VCaP (cell line): Measurements from ENCODE around the gene EEF1E1.
"Not testable (repeated sequence)": the region's sequence is repeated elsewhere in the genome, so short reads cannot be mapped to it uniquely, and the experiment has no call there.

Source experiments
- H3K27ac ChIP-seq: fragments of 450-650 bp; 2 replicates; pipeline ENCODE4 v1.5.1; 2017
- CTCF ChIP-seq: fragments of 450-650 bp; conservative IDR thresholded peaks from 2 replicates; pipeline ENCODE4 v1.5.1; 2017; ENCODE audit warnings: mild to moderate bottlenecking, moderate library complexity

Gene EEF1E1

GRCh38 chr6:8061736-8062135 lies 40.6 kb downstream of the EEF1E1 start:
- TF ChIP-seq CTCF: no peak

GRCh38 chr6:8060346-8060745 lies 42.0 kb downstream of the EEF1E1 start:
- H3K27ac ChIP-seq: no peak overlapping the region
- no peak for TF ChIP-seq CTCF

More at GRCh38 chr6:8061736-8062135, 40.6 kb downstream of the EEF1E1 start:
- H3K27ac ChIP-seq: no peak overlapping the region

- H3K27ac ChIP-seq: no peak overlapping the region
- 0 out of 2 replicates have a peak, but pooled peaks have one; percentile 18 for TF ChIP-seq CTCF
Observed at GRCh38 chr6:8059129-8059528, 43.2 kb downstream of the EEF1E1 start.

GRCh38 chr6:8057793-8058192 lies 44.6 kb downstream of the EEF1E1 start:
- H3K27ac ChIP-seq: no peak overlapping the region
- TF ChIP-seq CTCF: no peak

GRCh38 chr6:8057263-8057662 lies 45.1 kb downstream of the EEF1E1 start:
- TF ChIP-seq CTCF: no peak
- H3K27ac ChIP-seq: no peak overlapping the region

GRCh38 chr6:8054276-8054675 lies 48.1 kb downstream of the EEF1E1 start:
- no peak overlapping the region for H3K27ac ChIP-seq

GRCh38 chr6:8047541-8048292 lies 54.6 kb downstream of the EEF1E1 start:
- no peak overlapping the region for H3K27ac ChIP-seq
- TF ChIP-seq CTCF: no peak

More at GRCh38 chr6:8054276-8054675, 48.1 kb downstream of the EEF1E1 start:
- TF ChIP-seq CTCF: no peak

GRCh38 chr6:8045769-8046168 lies 56.6 kb downstream of the EEF1E1 start:
- H3K27ac ChIP-seq: not testable (repeated sequence)
